ENCODE measurements around the gene ATP9B. TPM values are rescaled to one million over a fixed set of nuclear protein-coding genes. Genes with fewer than 3 reads are reported as not detected.

ATP9B gene
- total and polyA plus RNA-seq, 3 donors from 2014 or later, result 32.4 to 113 (median 78.2) TPM

- Histone ChIP-seq H3K9me3 (no peaks in the 10 kb centered on the region), H3K27me3 (no peaks in the 10 kb centered on the region), H3K4me1 (no peaks in the 10 kb centered on the region), H3K36me3 (ENCODE audit: low read depth, missing control alignments) (no peaks in the 10 kb centered on the region), H3K27ac (no peak overlapping the region), H3K4me3 (no peak overlapping the region)
- 96 to 97% methylated on average over 6 of the region's 6 CpGs for WGBS, 2 donors
- no peak for DNase-seq
- TF ChIP-seq POLR2A (IDR thresholded peaks at IDR 0.05) (no peak), CTCF (IDR thresholded peaks at IDR 0.05) (no peak)
- intact Hi-C loops (cut with DNase I; ENCODE audit: low total_unique reads), result no loop called here
Measured at GRCh38 chr18:79333046-79333445, 263.9 kb downstream of the ATP9B start.

- Histone ChIP-seq H3K27me3 (no peaks in the 10 kb centered on the region), H3K9me3 (no peaks in the 10 kb centered on the region), H3K27ac (no peak overlapping the region), H3K4me1 (no peaks in the 10 kb centered on the region), H3K4me3 (no peak overlapping the region), H3K36me3 (ENCODE audit: low read depth, missing control alignments) (no peaks in the 10 kb centered on the region)
- DNase-seq, result no peak
- WGBS, 2 donors, result 89% methylated on average over 22 to 29 of the region's 29 CpGs
- intact Hi-C loops (cut with DNase I; ENCODE audit: low total_unique reads), result no loop called here
- no peak for TF ChIP-seq CTCF (IDR thresholded peaks at IDR 0.05)
- no peak for TF ChIP-seq POLR2A (IDR thresholded peaks at IDR 0.05)
Measured at GRCh38 chr18:79334496-79335233, 265.5 kb downstream of the ATP9B start.

GRCh38 chr18:79335833-79336360 lies 266.7 kb downstream of the ATP9B start:
- TF ChIP-seq POLR2A (IDR thresholded peaks at IDR 0.05) (no peak), CTCF (IDR thresholded peaks at IDR 0.05) (no peak)
- no peaks in the 10 kb centered on the region for H3K9me3 ChIP-seq
- no peak overlapping the region for H3K4me3 ChIP-seq
- H3K36me3 ChIP-seq (ENCODE audit: low read depth, missing control alignments), result no peaks in the 10 kb centered on the region
- H3K4me1 ChIP-seq, result no peaks in the 10 kb centered on the region
- intact Hi-C loops (cut with DNase I; ENCODE audit: low total_unique reads), result no loop called here
- WGBS, 2 donors, result 93 to 98% methylated on average over 22 to 23 of the region's 23 CpGs
- no peak overlapping the region for H3K27ac ChIP-seq
- DNase-seq, result no peak
- no peaks in the 10 kb centered on the region for H3K27me3 ChIP-seq

- Histone ChIP-seq H3K4me3 (no peak overlapping the region), H3K4me1 (no peaks in the 10 kb centered on the region), H3K27ac (no peak overlapping the region), H3K9me3 (no peaks in the 10 kb centered on the region), H3K27me3 (no peaks in the 10 kb centered on the region), H3K36me3 (ENCODE audit: low read depth, missing control alignments) (no peaks in the 10 kb centered on the region)
- 80 to 85% methylated on average over 20 of the region's 20 CpGs for WGBS, 2 donors
- intact Hi-C loops (cut with DNase I; ENCODE audit: low total_unique reads), result no loop called here
- no peak for DNase-seq
- TF ChIP-seq POLR2A (IDR thresholded peaks at IDR 0.05) (no peak), CTCF (IDR thresholded peaks at IDR 0.05) (no peak)
Measured at GRCh38 chr18:79336556-79337142, 267.5 kb downstream of the ATP9B start.
